ENCODE results near the gene POGLUT2.

POGLUT2 gene

GRCh38 chr13:102779436-102780159 lies 19.2 kb downstream of the POGLUT2 start:
- Histone ChIP-seq H3K27ac (ENCODE audit: low read depth, low read length) (no peak overlapping the region), H3K4me3 (ENCODE audit: low read depth, low read length) (no peak overlapping the region), H3K4me1 (ENCODE audit: control insufficient read depth, insufficient read depth, low read length, unreplicated experiment) (no peaks in the 10 kb centered on the region), H3K36me3 (ENCODE audit: insufficient read depth, low read length) (0 out of 2 replicates have a peak, but pooled peaks cover 3% of the 10 kb centered on the region), H3K27me3 (ENCODE audit: insufficient read depth, low read length) (no peaks in the 10 kb centered on the region), H2AFZ (ENCODE audit: low read length, unreplicated experiment) (no peak overlapping the region), H3K79me2 (ENCODE audit: control insufficient read depth, insufficient read depth, low read length, unreplicated experiment) (no peaks in the 10 kb centered on the region)

- no peak overlapping the region for H3K4me3 ChIP-seq (ENCODE audit: low read depth, low read length)
- no peak overlapping the region for H2AFZ ChIP-seq (ENCODE audit: low read length, unreplicated experiment)
- H3K79me2 ChIP-seq (ENCODE audit: control insufficient read depth, insufficient read depth, low read length, unreplicated experiment) = peaks cover 4% of the 10 kb centered on the region
- no peak overlapping the region for H3K27ac ChIP-seq (ENCODE audit: low read depth, low read length)
- H3K36me3 ChIP-seq (ENCODE audit: insufficient read depth, low read length) = no peaks in the 10 kb centered on the region
- no peaks in the 10 kb centered on the region for H3K4me1 ChIP-seq (ENCODE audit: control insufficient read depth, insufficient read depth, low read length, unreplicated experiment)
- no peaks in the 10 kb centered on the region for H3K27me3 ChIP-seq (ENCODE audit: insufficient read depth, low read length)
Observed at GRCh38 chr13:102777736-102778135, 21.0 kb downstream of the POGLUT2 start.

GRCh38 chr13:102776271-102776670 lies 22.5 kb downstream of the POGLUT2 start:
- no peak overlapping the region for H2AFZ ChIP-seq (ENCODE audit: low read length, unreplicated experiment)
- H3K27ac ChIP-seq (ENCODE audit: low read depth, low read length) = no peak overlapping the region
- no peaks in the 10 kb centered on the region for H3K27me3 ChIP-seq (ENCODE audit: insufficient read depth, low read length)
- H3K36me3 ChIP-seq (ENCODE audit: insufficient read depth, low read length) = no peaks in the 10 kb centered on the region
- peaks cover 18% of the 10 kb centered on the region for H3K79me2 ChIP-seq (ENCODE audit: control insufficient read depth, insufficient read depth, low read length, unreplicated experiment)
- H3K4me3 ChIP-seq (ENCODE audit: low read depth, low read length) = no peak overlapping the region
- H3K4me1 ChIP-seq (ENCODE audit: control insufficient read depth, insufficient read depth, low read length, unreplicated experiment) = peaks cover 13% of the 10 kb centered on the region

- peak overlapping the region; percentile 19 for H2AFZ ChIP-seq (ENCODE audit: low read length, unreplicated experiment)
- no peak overlapping the region for H3K27ac ChIP-seq (ENCODE audit: low read depth, low read length)
- H3K36me3 ChIP-seq (ENCODE audit: insufficient read depth, low read length) = no peaks in the 10 kb centered on the region
- peak overlapping the region; percentile 90 for H3K4me3 ChIP-seq (ENCODE audit: low read depth, low read length)
- peaks cover 23% of the 10 kb centered on the region for H3K4me1 ChIP-seq (ENCODE audit: control insufficient read depth, insufficient read depth, low read length, unreplicated experiment)
- no peaks in the 10 kb centered on the region for H3K27me3 ChIP-seq (ENCODE audit: insufficient read depth, low read length)
- H3K79me2 ChIP-seq (ENCODE audit: control insufficient read depth, insufficient read depth, low read length, unreplicated experiment) = peaks cover 32% of the 10 kb centered on the region
Observed at GRCh38 chr13:102774591-102775520, 23.9 kb downstream of the POGLUT2 start.

GRCh38 chr13:102774214-102774568 lies 24.6 kb downstream of the POGLUT2 start:
- peaks cover 36% of the 10 kb centered on the region for H3K79me2 ChIP-seq (ENCODE audit: control insufficient read depth, insufficient read depth, low read length, unreplicated experiment)
- H3K36me3 ChIP-seq (ENCODE audit: insufficient read depth, low read length) = no peaks in the 10 kb centered on the region
- peak overlapping the region; percentile 90 for H3K4me3 ChIP-seq (ENCODE audit: low read depth, low read length)
- peak overlapping the region; percentile 19 for H2AFZ ChIP-seq (ENCODE audit: low read length, unreplicated experiment)
- H3K27ac ChIP-seq (ENCODE audit: low read depth, low read length) = peak overlapping the region; percentile 38; the same call in 1 of the 2 replicates
- H3K27me3 ChIP-seq (ENCODE audit: insufficient read depth, low read length) = no peaks in the 10 kb centered on the region
- H3K4me1 ChIP-seq (ENCODE audit: control insufficient read depth, insufficient read depth, low read length, unreplicated experiment) = peaks cover 27% of the 10 kb centered on the region

GRCh38 chr13:102773441-102774213 lies 25.1 kb downstream of the POGLUT2 start, which contains the start of gene TEX30:
Gene TEX30, minus strand, starts transcription at chr13:102773786. Its CDS starts 3,760 bp downstream, at chr13:102770026.
- Histone ChIP-seq H3K4me1 (ENCODE audit: control insufficient read depth, insufficient read depth, low read length, unreplicated experiment) (peaks cover 27% of the 10 kb centered on the region), H3K4me3 (ENCODE audit: low read depth, low read length) (peak within 1 kb of the TSS; percentile 90), H3K27ac (ENCODE audit: low read depth, low read length) (peak within 1 kb of the TSS; percentile 64; the same call in 1 of the 2 replicates), H2AFZ (ENCODE audit: low read length, unreplicated experiment) (peak within 1 kb of the TSS; percentile 19), H3K36me3 (ENCODE audit: insufficient read depth, low read length) (no peaks in the 10 kb centered on the region), H3K79me2 (ENCODE audit: control insufficient read depth, insufficient read depth, low read length, unreplicated experiment) (peaks cover 36% of the 10 kb centered on the region), H3K27me3 (ENCODE audit: insufficient read depth, low read length) (no peaks in the 10 kb centered on the region)

GRCh38 chr13:102772042-102772425 lies 26.7 kb downstream of the POGLUT2 start:
- Histone ChIP-seq H3K4me1 (ENCODE audit: control insufficient read depth, insufficient read depth, low read length, unreplicated experiment) (peaks cover 27% of the 10 kb centered on the region), H3K27ac (ENCODE audit: low read depth, low read length) (no peak overlapping the region), H3K27me3 (ENCODE audit: insufficient read depth, low read length) (no peaks in the 10 kb centered on the region), H3K36me3 (ENCODE audit: insufficient read depth, low read length) (no peaks in the 10 kb centered on the region), H2AFZ (ENCODE audit: low read length, unreplicated experiment) (no peak overlapping the region), H3K4me3 (ENCODE audit: low read depth, low read length) (peak overlapping the region; percentile 90), H3K79me2 (ENCODE audit: control insufficient read depth, insufficient read depth, low read length, unreplicated experiment) (peaks cover 36% of the 10 kb centered on the region)

- peaks cover 36% of the 10 kb centered on the region for H3K79me2 ChIP-seq (ENCODE audit: control insufficient read depth, insufficient read depth, low read length, unreplicated experiment)
- peaks cover 27% of the 10 kb centered on the region for H3K4me1 ChIP-seq (ENCODE audit: control insufficient read depth, insufficient read depth, low read length, unreplicated experiment)
- H3K4me3 ChIP-seq (ENCODE audit: low read depth, low read length) = no peak overlapping the region
- no peak overlapping the region for H3K27ac ChIP-seq (ENCODE audit: low read depth, low read length)
- no peaks in the 10 kb centered on the region for H3K27me3 ChIP-seq (ENCODE audit: insufficient read depth, low read length)
- no peak overlapping the region for H2AFZ ChIP-seq (ENCODE audit: low read length, unreplicated experiment)
- H3K36me3 ChIP-seq (ENCODE audit: insufficient read depth, low read length) = no peaks in the 10 kb centered on the region; the same call in 1 of the 2 replicates
Observed at GRCh38 chr13:102771298-102772041, 27.3 kb downstream of the POGLUT2 start.

GRCh38 chr13:102770435-102770834 lies 28.3 kb downstream of the POGLUT2 start:
- peaks cover 27% of the 10 kb centered on the region for H3K4me1 ChIP-seq (ENCODE audit: control insufficient read depth, insufficient read depth, low read length, unreplicated experiment)
- no peaks in the 10 kb centered on the region for H3K27me3 ChIP-seq (ENCODE audit: insufficient read depth, low read length)
- no peak overlapping the region for H2AFZ ChIP-seq (ENCODE audit: low read length, unreplicated experiment)
- no peak overlapping the region for H3K4me3 ChIP-seq (ENCODE audit: low read depth, low read length)
- no peak overlapping the region for H3K27ac ChIP-seq (ENCODE audit: low read depth, low read length)
- no peaks in the 10 kb centered on the region; the same call in 1 of the 2 replicates for H3K36me3 ChIP-seq (ENCODE audit: insufficient read depth, low read length)
- peaks cover 36% of the 10 kb centered on the region for H3K79me2 ChIP-seq (ENCODE audit: control insufficient read depth, insufficient read depth, low read length, unreplicated experiment)

All from ACC112 (cell line).